ENCODE data around the gene PLXNA4.

Gene PLXNA4

GRCh38 chr7:132361146-132361545 lies 215.1 kb downstream of the PLXNA4 start (continued):
- TF ChIP-seq REST (tag by site-specific recombination; IDR thresholded peaks at IDR 0.05) (no peak), ZNF211 (tag by site-specific recombination; IDR thresholded peaks at IDR 0.05; ENCODE audit: low read depth) (no peak), ZNF501 (tag by site-specific recombination; IDR thresholded peaks at IDR 0.05) (no peak), ZNF132 (tag by site-specific recombination; IDR thresholded peaks at IDR 0.05; ENCODE audit: borderline replicate concordance) (no peak), ZNF350 (tag by site-specific recombination; IDR thresholded peaks at IDR 0.05) (no peak), GLIS2 (tag by site-specific recombination; IDR thresholded peaks at IDR 0.05) (no peak), OVOL3 (tag by site-specific recombination; IDR thresholded peaks at IDR 0.05) (no peak), ZNF324 (tag by site-specific recombination; IDR thresholded peaks at IDR 0.05) (no peak), HOXD13 (CRISPR knock-in tag; IDR thresholded peaks at IDR 0.05; ENCODE audit: borderline replicate concordance) (no peak), ZFP37 (tag by site-specific recombination; IDR thresholded peaks at IDR 0.05) (no peak), ZNF239 (tag by site-specific recombination; IDR thresholded peaks at IDR 0.05) (no peak)

GRCh38 chr7:132359743-132360142 lies 216.5 kb downstream of the PLXNA4 start:
- Histone ChIP-seq H3K4me1 (ENCODE audit: control insufficient read depth, insufficient read depth, low read length) (peaks cover 3% of the 10 kb centered on the region; the same call in 1 of the 2 replicates), H3K36me3 (ENCODE audit: control insufficient read depth in 2 of 2, insufficient read depth in 1 of 2, low read length in 2 of 2) (no peaks in the 10 kb centered on the region), H3K9me3 (ENCODE audit: control insufficient read depth, insufficient read depth, low read depth, low read length) (no peaks in the 10 kb centered on the region), H3K4me3 (ENCODE audit: low read depth, low read length) (no peak overlapping the region), H3K27ac (ENCODE audit: extremely low read depth, low read depth, low read length) (no peak overlapping the region)
- ChIA-PET POLR2A (interaction anchor here (0.7 kb wide), 1 partner anchor 127 kb away, joined by 8 read pairs; no protein-coding TSS in a partner anchor), CTCF (interaction anchor here (1.1 kb wide), 1 partner anchor 41 kb away, joined by 3 read pairs; no protein-coding TSS in a partner anchor)
- no peak for TF ChIP-seq WT1 (tag by site-specific recombination; IDR thresholded peaks at IDR 0.05)
- TF ChIP-seq ZNF518A (tag by site-specific recombination; conservative IDR thresholded peaks at IDR 0.05; ENCODE audit: low read depth): no peak
- no peak for TF ChIP-seq ZNF677 (tag by site-specific recombination; IDR thresholded peaks at IDR 0.05)
- TF ChIP-seq ZNF280C (tag by site-specific recombination; IDR thresholded peaks at IDR 0.05): no peak
- TF ChIP-seq HOXD13 (CRISPR knock-in tag; IDR thresholded peaks at IDR 0.05; ENCODE audit: borderline replicate concordance): no peak
- TF ChIP-seq ZNF777 (tag by site-specific recombination; IDR thresholded peaks at IDR 0.05; ENCODE audit: borderline replicate concordance): no peak
- no peak for TF ChIP-seq ZNF423 (tag by site-specific recombination; IDR thresholded peaks at IDR 0.05)
- TF ChIP-seq OSR2 (tag by site-specific recombination; IDR thresholded peaks at IDR 0.05): peak; percentile 73; the same call in 1 of the 2 replicates
- peak; percentile 24; the same call in 1 of the 2 replicates for TF ChIP-seq TCF7L2 (IDR thresholded peaks at IDR 0.05; ENCODE audit: borderline replicate concordance, low read depth, low read length)
- peak; percentile 49 for TF ChIP-seq FEZF1 (tag by site-specific recombination; IDR thresholded peaks at IDR 0.05)
- no peak for TF ChIP-seq ZNF292 (tag by site-specific recombination; IDR thresholded peaks at IDR 0.05; ENCODE audit: borderline replicate concordance, low read depth)
- no peak for TF ChIP-seq ZNF433 (tag by site-specific recombination; IDR thresholded peaks at IDR 0.05; ENCODE audit: low read depth)
- peak; percentile 44; the same call in 1 of the 2 replicates for TF ChIP-seq ZEB2 (tag by site-specific recombination; IDR thresholded peaks at IDR 0.05)
- no peak for TF ChIP-seq ZNF645 (tag by site-specific recombination; IDR thresholded peaks at IDR 0.05)
- TF ChIP-seq SP7 (tag by site-specific recombination; IDR thresholded peaks at IDR 0.05): peak; percentile 72
- no peak for TF ChIP-seq ZNF174 (tag by site-specific recombination; IDR thresholded peaks at IDR 0.05)

Data from HEK293 (cell line).